ENCODE results near the gene CNGA2. TPM values are rescaled to one million over a fixed set of nuclear protein-coding genes. Genes with fewer than 3 reads are reported as not detected.

CNGA2 gene
- total RNA-seq, 4 donors from 2014 or later = not detected

DNA sequence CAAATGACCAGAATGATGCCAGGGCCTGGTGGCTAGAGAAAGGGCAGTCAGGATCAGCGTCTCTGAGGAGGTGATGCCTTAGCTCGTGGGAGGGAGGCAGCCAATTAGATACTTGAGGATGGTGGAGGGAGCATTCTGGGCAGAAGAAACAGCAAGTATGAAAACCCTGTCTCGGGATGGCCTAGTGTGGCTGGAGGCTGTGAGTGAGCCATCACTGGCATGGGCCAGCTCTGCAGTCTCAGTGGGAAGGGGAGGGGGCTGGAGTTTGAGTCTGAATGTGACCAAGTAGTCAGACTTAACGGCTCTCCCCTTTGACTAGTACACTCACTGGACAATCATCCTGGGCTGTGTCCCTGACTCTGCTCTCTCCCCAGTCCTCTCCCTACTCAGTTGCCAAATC is 7.1 kb downstream of the CNGA2 start:
- Histone ChIP-seq H3K4me3 (no peak overlapping the region), H3K36me3 (no peaks in the 10 kb centered on the region), H3K9me3 (no peaks in the 10 kb centered on the region), H3K27me3 (no peaks in the 10 kb centered on the region), H3K27ac (no peak overlapping the region), H3K4me1 (no peaks in the 10 kb centered on the region)
- DNase-seq (ENCODE audit: low spot score in 2 of 2) = no peak
- TF ChIP-seq, protein P1, sequence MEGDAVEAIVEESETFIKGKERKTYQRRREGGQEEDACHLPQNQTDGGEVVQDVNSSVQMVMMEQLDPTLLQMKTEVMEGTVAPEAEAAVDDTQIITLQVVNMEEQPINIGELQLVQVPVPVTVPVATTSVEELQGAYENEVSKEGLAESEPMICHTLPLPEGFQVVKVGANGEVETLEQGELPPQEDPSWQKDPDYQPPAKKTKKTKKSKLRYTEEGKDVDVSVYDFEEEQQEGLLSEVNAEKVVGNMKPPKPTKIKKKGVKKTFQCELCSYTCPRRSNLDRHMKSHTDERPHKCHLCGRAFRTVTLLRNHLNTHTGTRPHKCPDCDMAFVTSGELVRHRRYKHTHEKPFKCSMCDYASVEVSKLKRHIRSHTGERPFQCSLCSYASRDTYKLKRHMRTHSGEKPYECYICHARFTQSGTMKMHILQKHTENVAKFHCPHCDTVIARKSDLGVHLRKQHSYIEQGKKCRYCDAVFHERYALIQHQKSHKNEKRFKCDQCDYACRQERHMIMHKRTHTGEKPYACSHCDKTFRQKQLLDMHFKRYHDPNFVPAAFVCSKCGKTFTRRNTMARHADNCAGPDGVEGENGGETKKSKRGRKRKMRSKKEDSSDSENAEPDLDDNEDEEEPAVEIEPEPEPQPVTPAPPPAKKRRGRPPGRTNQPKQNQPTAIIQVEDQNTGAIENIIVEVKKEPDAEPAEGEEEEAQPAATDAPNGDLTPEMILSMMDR (IDR thresholded peaks at IDR 0.05) = no peak
- TF ChIP-seq EP300 (IDR thresholded peaks at IDR 0.05) (no peak), POLR2AphosphoS5 (IDR thresholded peaks at IDR 0.05) (no peak), POLR2A (IDR thresholded peaks at IDR 0.05) (no peak)
- WGBS = 83% methylated on average over 4 of the region's 4 CpGs

DNA sequence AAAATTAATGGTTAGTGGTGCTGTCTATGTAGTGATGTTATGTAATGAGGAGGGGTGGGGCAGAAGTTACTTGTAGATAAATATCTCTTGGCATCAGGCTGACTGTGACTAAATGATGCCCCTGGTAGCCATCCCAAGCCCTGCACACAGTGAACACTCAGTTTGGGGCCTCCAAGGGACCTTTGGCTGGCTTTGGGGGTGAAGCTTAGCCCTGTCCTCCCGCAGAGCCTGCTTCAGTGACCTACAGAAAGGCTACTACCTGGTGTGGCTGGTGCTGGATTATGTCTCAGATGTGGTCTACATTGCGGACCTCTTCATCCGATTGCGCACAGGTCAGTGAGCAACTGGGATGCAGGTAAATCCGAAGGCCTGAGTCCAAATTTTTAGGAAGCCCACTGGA is 7.8 kb downstream of the CNGA2 start:
- Histone ChIP-seq H3K4me1 (no peaks in the 10 kb centered on the region), H3K36me3 (no peaks in the 10 kb centered on the region), H3K27ac (no peak overlapping the region), H3K4me3 (no peak overlapping the region), H3K9me3 (no peaks in the 10 kb centered on the region), H3K27me3 (no peaks in the 10 kb centered on the region)
- 92% methylated on average over 3 of the region's 5 CpGs for WGBS
- DNase-seq (ENCODE audit: low spot score in 2 of 2) = no peak
- TF ChIP-seq, protein P1 (IDR thresholded peaks at IDR 0.05) = no peak
- TF ChIP-seq POLR2AphosphoS5 (IDR thresholded peaks at IDR 0.05) = no peak

DNA sequence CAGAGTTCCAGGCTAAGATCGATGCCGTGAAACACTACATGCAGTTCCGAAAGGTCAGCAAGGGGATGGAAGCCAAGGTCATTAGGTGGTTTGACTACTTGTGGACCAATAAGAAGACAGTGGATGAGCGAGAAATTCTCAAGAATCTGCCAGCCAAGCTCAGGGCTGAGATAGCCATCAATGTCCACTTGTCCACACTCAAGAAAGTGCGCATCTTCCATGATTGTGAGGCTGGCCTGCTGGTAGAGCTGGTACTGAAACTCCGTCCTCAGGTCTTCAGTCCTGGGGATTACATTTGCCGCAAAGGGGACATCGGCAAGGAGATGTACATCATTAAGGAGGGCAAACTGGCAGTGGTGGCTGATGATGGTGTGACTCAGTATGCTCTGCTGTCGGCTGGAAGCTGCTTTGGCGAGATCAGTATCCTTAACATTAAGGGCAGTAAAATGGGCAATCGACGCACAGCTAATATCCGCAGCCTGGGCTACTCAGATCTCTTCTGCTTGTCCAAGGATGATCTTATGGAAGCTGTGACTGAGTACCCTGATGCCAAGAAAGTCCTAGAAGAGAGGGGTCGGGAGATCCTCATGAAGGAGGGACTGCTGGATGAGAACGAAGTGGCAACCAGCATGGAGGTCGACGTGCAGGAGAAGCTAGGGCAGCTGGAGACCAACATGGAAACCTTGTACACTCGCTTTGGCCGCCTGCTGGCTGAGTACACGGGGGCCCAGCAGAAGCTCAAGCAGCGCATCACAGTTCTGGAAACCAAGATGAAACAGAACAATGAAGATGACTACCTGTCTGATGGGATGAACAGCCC is 9.3 kb downstream of the CNGA2 start:
- Histone ChIP-seq H3K27ac (no peak overlapping the region), H3K36me3 (no peaks in the 10 kb centered on the region), H3K4me3 (no peak overlapping the region), H3K9me3 (no peaks in the 10 kb centered on the region), H3K4me1 (no peaks in the 10 kb centered on the region), H3K27me3 (no peaks in the 10 kb centered on the region)
- TF ChIP-seq POLR2AphosphoS5 (IDR thresholded peaks at IDR 0.05) (no peak), EP300 (IDR thresholded peaks at IDR 0.05) (no peak), POLR2A (IDR thresholded peaks at IDR 0.05) (no peak)
- TF ChIP-seq, protein P1 (IDR thresholded peaks at IDR 0.05) = no peak
- DNase-seq (ENCODE audit: low spot score in 2 of 2) = no peak
- 88% methylated on average over 21 of the region's 21 CpGs for WGBS

DNA sequence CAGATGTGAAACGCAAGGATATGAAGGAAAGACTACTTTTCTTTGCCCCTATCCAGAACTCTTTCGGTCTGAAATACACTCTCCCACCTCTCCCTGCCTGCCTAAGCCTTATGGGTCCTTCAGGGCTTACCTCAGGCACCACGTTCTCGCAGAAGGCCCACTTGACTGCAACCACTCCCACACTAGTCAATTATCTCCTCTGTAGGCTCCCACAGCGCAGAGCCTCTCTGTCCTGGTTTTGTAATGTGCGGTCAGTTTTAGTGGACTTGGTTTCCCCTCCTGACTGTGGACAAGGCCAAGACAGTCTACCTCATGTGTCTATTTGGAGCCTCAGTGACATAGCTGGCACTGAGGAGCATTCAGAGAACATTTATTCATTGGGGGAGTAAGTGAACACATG is 11.1 kb downstream of the CNGA2 start:
- WGBS = 78% methylated on average over 6 of the region's 6 CpGs
- no peak overlapping the region for H3K4me3 ChIP-seq
- DNase-seq (ENCODE audit: low spot score in 2 of 2) = no peak
- TF ChIP-seq, protein P1 (IDR thresholded peaks at IDR 0.05) = no peak
- TF ChIP-seq EP300 (IDR thresholded peaks at IDR 0.05) (no peak), POLR2A (IDR thresholded peaks at IDR 0.05) (no peak), POLR2AphosphoS5 (IDR thresholded peaks at IDR 0.05) (no peak)
- H3K27me3 ChIP-seq = no peaks in the 10 kb centered on the region
- H3K36me3 ChIP-seq = no peaks in the 10 kb centered on the region
- no peak overlapping the region for H3K27ac ChIP-seq
- no peaks in the 10 kb centered on the region for H3K4me1 ChIP-seq
- H3K9me3 ChIP-seq = no peaks in the 10 kb centered on the region

DNA sequence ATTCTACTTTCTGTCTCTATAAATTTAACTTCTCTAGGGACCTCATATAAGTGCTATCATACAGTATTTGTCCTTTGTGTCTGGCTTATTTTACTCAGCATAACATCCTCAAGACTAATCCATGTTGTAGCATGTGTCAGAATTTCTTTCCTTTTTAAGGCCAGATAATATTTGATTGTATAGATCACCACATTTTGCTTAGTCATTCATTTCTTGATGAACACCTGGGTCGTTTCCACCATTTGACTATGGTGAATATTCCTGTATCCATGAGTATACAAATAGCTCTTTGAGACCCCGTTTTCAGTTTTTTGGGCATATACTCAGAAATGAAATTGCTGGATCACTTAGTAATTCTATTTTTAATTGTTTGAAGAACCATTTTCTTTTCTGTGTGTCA is 12.0 kb downstream of the CNGA2 start:
- Histone ChIP-seq H3K27me3 (no peaks in the 10 kb centered on the region), H3K36me3 (no peaks in the 10 kb centered on the region), H3K4me3 (no peak overlapping the region), H3K4me1 (no peaks in the 10 kb centered on the region), H3K9me3 (no peaks in the 10 kb centered on the region), H3K27ac (no peak overlapping the region)
- no peak for TF ChIP-seq POLR2AphosphoS5 (IDR thresholded peaks at IDR 0.05)
- no peak for TF ChIP-seq POLR2A (IDR thresholded peaks at IDR 0.05)
- TF ChIP-seq, protein P1 (IDR thresholded peaks at IDR 0.05) = no peak
- WGBS = 54% methylated on average over 2 of the region's 2 CpGs
- no peak for DNase-seq (ENCODE audit: low spot score in 2 of 2)
